Measurements from ENCODE around the gene KCNIP3.
"Not testable (repeated sequence)": the region's sequence is repeated elsewhere in the genome, so short reads cannot be mapped to it uniquely, and the experiment has no call there.

The KCNIP3 gene

GRCh38 chr2:95296880-95297487, at the start of gene KCNIP3:
Gene KCNIP3 (plus strand): TSS chr2:95297347. CDS start chr2:95297439, 92 bp downstream.
- DNase-seq (ENCODE audit: extremely low read depth in 1 of 2, low read depth in 1 of 2), result no peak

GRCh38 chr2:95258271-95258670, 38.9 kb upstream of the KCNIP3 start:
- no peak for DNase-seq (ENCODE audit: extremely low read depth in 1 of 2, low read depth in 1 of 2)

GRCh38 chr2:95260028-95261023, 36.8 kb upstream of the KCNIP3 start:
- no peak for DNase-seq (ENCODE audit: extremely low read depth in 1 of 2, low read depth in 1 of 2)

- no peak for DNase-seq (ENCODE audit: extremely low read depth in 1 of 2, low read depth in 1 of 2)
Observed at GRCh38 chr2:95261602-95262001, 35.5 kb upstream of the KCNIP3 start.

GRCh38 chr2:95262896-95263542, 34.1 kb upstream of the KCNIP3 start:
- DNase-seq (ENCODE audit: extremely low read depth in 1 of 2, low read depth in 1 of 2), result no peak

GRCh38 chr2:95264624-95265023, 32.5 kb upstream of the KCNIP3 start:
- no peak for DNase-seq (ENCODE audit: extremely low read depth in 1 of 2, low read depth in 1 of 2)

- DNase-seq (ENCODE audit: extremely low read depth in 1 of 2, low read depth in 1 of 2), result no peak
Observed at GRCh38 chr2:95265182-95265581, 32.0 kb upstream of the KCNIP3 start.

GRCh38 chr2:95266781-95267430, 30.2 kb upstream of the KCNIP3 start:
- no peak for DNase-seq (ENCODE audit: extremely low read depth in 1 of 2, low read depth in 1 of 2)

- DNase-seq (ENCODE audit: extremely low read depth in 1 of 2, low read depth in 1 of 2), result no peak
Observed at GRCh38 chr2:95267458-95268210, 29.5 kb upstream of the KCNIP3 start.

GRCh38 chr2:95268211-95269035, 28.7 kb upstream of the KCNIP3 start:
- no peak for DNase-seq (ENCODE audit: extremely low read depth in 1 of 2, low read depth in 1 of 2)

GRCh38 chr2:95269036-95269680, 28.0 kb upstream of the KCNIP3 start:
- DNase-seq (ENCODE audit: extremely low read depth in 1 of 2, low read depth in 1 of 2), result no peak

GRCh38 chr2:95269745-95270144, 27.4 kb upstream of the KCNIP3 start:
- not testable (repeated sequence) for DNase-seq (ENCODE audit: extremely low read depth in 1 of 2, low read depth in 1 of 2)

- no peak for DNase-seq (ENCODE audit: extremely low read depth in 1 of 2, low read depth in 1 of 2)
Observed at GRCh38 chr2:95270541-95271081, 26.5 kb upstream of the KCNIP3 start.

- no peak for DNase-seq (ENCODE audit: extremely low read depth in 1 of 2, low read depth in 1 of 2)
Observed at GRCh38 chr2:95271381-95271971, 25.7 kb upstream of the KCNIP3 start.

GRCh38 chr2:95272299-95272751, 24.8 kb upstream of the KCNIP3 start:
- DNase-seq (ENCODE audit: extremely low read depth in 1 of 2, low read depth in 1 of 2), result no peak

GRCh38 chr2:95272781-95273180, 24.4 kb upstream of the KCNIP3 start:
- no peak for DNase-seq (ENCODE audit: extremely low read depth in 1 of 2, low read depth in 1 of 2)

GRCh38 chr2:95273566-95274290, 23.4 kb upstream of the KCNIP3 start:
- no peak for DNase-seq (ENCODE audit: extremely low read depth in 1 of 2, low read depth in 1 of 2)

Measured in activated CD8-positive, alpha-beta memory T cell treated with anti-CD3 and anti-CD28 coated beads for 1 hour (primary cell).